AG09309 (cell line): ENCODE data around the gene PTPRE.

ENCODE experiments used
- DNase-seq: peaks from one replicate; pipeline ENCODE4 v3.0.0-alpha.2; 2010; ENCODE audit warnings: low read depth
- H3K4me3 ChIP-seq: 2 replicates; pipeline ENCODE4 v1.5.1; 2011; ENCODE audit warnings: mild to moderate bottlenecking, low read depth, low read length, moderate library complexity; ENCODE audit not compliant: control insufficient read depth
- CTCF ChIP-seq: IDR thresholded peaks from 2 replicates; pipeline ENCODE4 v1.5.1; 2011; ENCODE audit warnings: mild to moderate bottlenecking, low read depth, low read length, inconsistent platforms; ENCODE audit not compliant: insufficient read depth, control insufficient read depth; ENCODE audit errors: missing control alignments

The PTPRE gene

GRCh38 chr10:127971101-127971946 lies 64.4 kb downstream of the PTPRE start:
- no peak overlapping the region for H3K4me3 ChIP-seq
- no peak for DNase-seq
- TF ChIP-seq CTCF = no peak

GRCh38 chr10:127971963-127972615 lies 65.2 kb downstream of the PTPRE start:
- no peak for DNase-seq
- no peak for TF ChIP-seq CTCF
- no peak overlapping the region for H3K4me3 ChIP-seq

- DNase-seq = no peak
- no peak overlapping the region for H3K4me3 ChIP-seq
- no peak for TF ChIP-seq CTCF
These were observed 66.0 kb downstream of the PTPRE start for GRCh38 chr10:127972751-127973357.

GRCh38 chr10:127973791-127974311 lies 66.9 kb downstream of the PTPRE start:
- no peak overlapping the region for H3K4me3 ChIP-seq
- no peak for DNase-seq
- TF ChIP-seq CTCF = no peak

GRCh38 chr10:127974911-127975310 lies 68.0 kb downstream of the PTPRE start:
- H3K4me3 ChIP-seq = no peak overlapping the region
- DNase-seq = no peak
- no peak for TF ChIP-seq CTCF

GRCh38 chr10:127976286-127976685 lies 69.4 kb downstream of the PTPRE start:
- no peak overlapping the region for H3K4me3 ChIP-seq
- TF ChIP-seq CTCF = no peak
- DNase-seq = no peak
